ENCODE measurements around the gene ANO5. TPM values are rescaled to one million over a fixed set of nuclear protein-coding genes. Genes with fewer than 3 reads are reported as not detected.

The ANO5 gene
- total RNA-seq, 1 experiment from 2014 or later: 3.4 TPM

- no peak overlapping the region for H2BK20ac ChIP-seq (ENCODE audit: low read depth, low read length, poor library complexity, severe bottlenecking)
- H3K79me2 ChIP-seq (ENCODE audit: insufficient read depth, low read length): no peaks in the 10 kb centered on the region
- H3K4ac ChIP-seq (ENCODE audit: low read depth, low read length): no peak overlapping the region
- H2BK5ac ChIP-seq (ENCODE audit: insufficient read length, low read length): no peak overlapping the region
- H3K27me3 Mint-ChIP-seq (ENCODE audit: low read depth): peaks cover 2% of the 10 kb centered on the region; the same call in 1 of the 2 replicates
- no peak for DNase-seq
- no peak overlapping the region for H3K9ac ChIP-seq (ENCODE audit: extremely low read depth, insufficient read length, low read length)
- no peak overlapping the region for H3K18ac ChIP-seq (ENCODE audit: insufficient read length, low read depth, low read length)
- no peak overlapping the region for H2BK12ac ChIP-seq (ENCODE audit: insufficient read length, low read depth, low read length)
- no peak overlapping the region for H3K27ac ChIP-seq (ENCODE audit: insufficient read length, low read depth, low read length)
- H3K4me2 ChIP-seq (ENCODE audit: insufficient read depth, insufficient read length, low read length): no peak overlapping the region
- H2AFZ ChIP-seq (ENCODE audit: low read length): no peak overlapping the region
- TF ChIP-seq, protein P1, sequence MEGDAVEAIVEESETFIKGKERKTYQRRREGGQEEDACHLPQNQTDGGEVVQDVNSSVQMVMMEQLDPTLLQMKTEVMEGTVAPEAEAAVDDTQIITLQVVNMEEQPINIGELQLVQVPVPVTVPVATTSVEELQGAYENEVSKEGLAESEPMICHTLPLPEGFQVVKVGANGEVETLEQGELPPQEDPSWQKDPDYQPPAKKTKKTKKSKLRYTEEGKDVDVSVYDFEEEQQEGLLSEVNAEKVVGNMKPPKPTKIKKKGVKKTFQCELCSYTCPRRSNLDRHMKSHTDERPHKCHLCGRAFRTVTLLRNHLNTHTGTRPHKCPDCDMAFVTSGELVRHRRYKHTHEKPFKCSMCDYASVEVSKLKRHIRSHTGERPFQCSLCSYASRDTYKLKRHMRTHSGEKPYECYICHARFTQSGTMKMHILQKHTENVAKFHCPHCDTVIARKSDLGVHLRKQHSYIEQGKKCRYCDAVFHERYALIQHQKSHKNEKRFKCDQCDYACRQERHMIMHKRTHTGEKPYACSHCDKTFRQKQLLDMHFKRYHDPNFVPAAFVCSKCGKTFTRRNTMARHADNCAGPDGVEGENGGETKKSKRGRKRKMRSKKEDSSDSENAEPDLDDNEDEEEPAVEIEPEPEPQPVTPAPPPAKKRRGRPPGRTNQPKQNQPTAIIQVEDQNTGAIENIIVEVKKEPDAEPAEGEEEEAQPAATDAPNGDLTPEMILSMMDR (conservative IDR thresholded peaks at IDR 0.05): no peak
- no peak overlapping the region for H2BK15ac ChIP-seq (ENCODE audit: low read depth, low read length)
- H3K4me3 Mint-ChIP-seq: no peak overlapping the region
- no peak overlapping the region for H4K91ac ChIP-seq (ENCODE audit: insufficient read length, low read depth, low read length)
- H3K79me1 ChIP-seq (ENCODE audit: insufficient read depth, low read depth, low read length, poor library complexity, severe bottlenecking): no peaks in the 10 kb centered on the region
- H3K23me2 ChIP-seq (ENCODE audit: insufficient read length, low read depth, low read length, poor library complexity, severe bottlenecking): no peaks in the 10 kb centered on the region
- H3K23ac ChIP-seq (ENCODE audit: insufficient read length, low read depth, low read length): no peak overlapping the region
- no peaks in the 10 kb centered on the region; the same call in 1 of the 2 replicates for H3K4me1 ChIP-seq (ENCODE audit: insufficient read depth, low read length)
- H4K20me1 ChIP-seq (ENCODE audit: control insufficient read depth, insufficient read depth, insufficient read length): no peaks in the 10 kb centered on the region
- no peak overlapping the region for H3T11ph ChIP-seq (ENCODE audit: low read length)
- H3K9me3 ChIP-seq (ENCODE audit: control insufficient read depth, low read depth, low read length): no peaks in the 10 kb centered on the region
- no peak overlapping the region for H3K27ac Mint-ChIP-seq
- no peak overlapping the region for H3K56ac ChIP-seq (ENCODE audit: insufficient read length, low read depth, low read length)
- no peaks in the 10 kb centered on the region for H3K36me3 Mint-ChIP-seq (ENCODE audit: insufficient read depth in 1 of 3, low read depth in 3 of 3)
- no peaks in the 10 kb centered on the region for H3K9me3 Mint-ChIP-seq
- WGBS (ENCODE audit: extremely low coverage, insufficient read length, low lambda C conversion rate): no CpG with 5 or more reads among the region's 3 CpGs
- peaks cover 0 to 2% of the 10 kb centered on the region in 2 experiments; a peak in 1 of 4 replicates for H3K4me1 Mint-ChIP-seq
- no peak overlapping the region for H2AK5ac ChIP-seq (ENCODE audit: insufficient read length, low read length)
- no peaks in the 10 kb centered on the region for H3K27me3 ChIP-seq (ENCODE audit: insufficient read depth, low read length)
- no peak overlapping the region for H4K5ac ChIP-seq (ENCODE audit: insufficient read length, low read depth, low read length)
- H4K8ac ChIP-seq (replicated peaks; ENCODE audit: insufficient read length, low read depth, low read length): no peak overlapping the region
- no peak overlapping the region for H2BK120ac ChIP-seq (ENCODE audit: low read depth, low read length, poor library complexity, severe bottlenecking)
- H3K14ac ChIP-seq (ENCODE audit: insufficient read depth, low read length): no peak overlapping the region
These were observed 30.1 kb upstream of the ANO5 start for GRCh38 chr11:22162756-22163155.

Measured in H9 (cell line).